Activated B cell treated with CpG ODN at 0.5 μM for 24 hours (primary cell): Measurements from ENCODE around the gene MAGEA8. TPM values are rescaled to one million over a fixed set of nuclear protein-coding genes. Genes with fewer than 3 reads are reported as not detected.
"Not testable (repeated sequence)": the region's sequence is repeated elsewhere in the genome, so short reads cannot be mapped to it uniquely, and the experiment has no call there.

ENCODE experiments used
- ATAC-seq: fragments of 200-7000 bp; cut with Tn5 transposase; one replicate; pipeline ENCODE4 v1.10.0; 2021; ENCODE audit warnings: low read depth, mild to moderate bottlenecking, moderate library complexity
- CTCF ChIA-PET: fragments of 350-600 bp; sonication (Branson Sonifier 250); formaldehyde crosslinking; loops from one replicate; lab custom pipeline; 2021; ENCODE audit warnings: antibody characterized with exemption; lab: Charles Lee
- POLR2A ChIA-PET: fragments of 350-600 bp; sonication (Branson Sonifier 250); formaldehyde crosslinking; loops from one replicate; lab custom pipeline; 2021; ENCODE audit warnings: antibody characterized with exemption; lab: Charles Lee
- DNase-seq: peaks from one replicate; pipeline ENCODE4 v3.0.0; 2022
- H3K27ac Mint-ChIP-seq: one replicate; pipeline ENCODE4 v1.8.0; 2020; ENCODE audit warnings: mixed read lengths
- H3K27me3 Mint-ChIP-seq: one replicate; pipeline ENCODE4 v1.8.0; 2021; ENCODE audit warnings: mixed read lengths
- H3K36me3 Mint-ChIP-seq: one replicate; pipeline ENCODE4 v1.8.0; 2021; ENCODE audit warnings: low read depth, mixed read lengths
- H3K4me1 Mint-ChIP-seq: one replicate; pipeline ENCODE4 v1.8.0; 2021; ENCODE audit warnings: mixed read lengths
- H3K4me3 Mint-ChIP-seq: one replicate; pipeline ENCODE4 v1.8.0; 2020; ENCODE audit warnings: mild to moderate bottlenecking, mixed read lengths
- H3K9me3 Mint-ChIP-seq: one replicate; pipeline ENCODE4 v1.8.0; 2020; ENCODE audit warnings: mixed read lengths
- intact Hi-C: fragments of 100-400 bp; cut with micrococcal nuclease; formaldehyde crosslinking; loops from one replicate; pipeline ENCODE4 v1.15.1; 2024
- total RNA-seq: library from RNA; stranded (reverse); gene quantifications from 2 replicates; pipeline ENCODE4 v1.2.3, GENCODE V29; 2022
- TF ChIP-seq, protein P1 (sequence below): fragments of 200-600 bp; IDR thresholded peaks from one replicate; pipeline ENCODE4 v1.8.0; 2022; ENCODE audit warnings: antibody characterized with exemption, mild to moderate bottlenecking

MAGEA8 gene, protein sequence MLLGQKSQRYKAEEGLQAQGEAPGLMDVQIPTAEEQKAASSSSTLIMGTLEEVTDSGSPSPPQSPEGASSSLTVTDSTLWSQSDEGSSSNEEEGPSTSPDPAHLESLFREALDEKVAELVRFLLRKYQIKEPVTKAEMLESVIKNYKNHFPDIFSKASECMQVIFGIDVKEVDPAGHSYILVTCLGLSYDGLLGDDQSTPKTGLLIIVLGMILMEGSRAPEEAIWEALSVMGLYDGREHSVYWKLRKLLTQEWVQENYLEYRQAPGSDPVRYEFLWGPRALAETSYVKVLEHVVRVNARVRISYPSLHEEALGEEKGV
- total RNA-seq, result not detected in 2 replicates

DNA sequence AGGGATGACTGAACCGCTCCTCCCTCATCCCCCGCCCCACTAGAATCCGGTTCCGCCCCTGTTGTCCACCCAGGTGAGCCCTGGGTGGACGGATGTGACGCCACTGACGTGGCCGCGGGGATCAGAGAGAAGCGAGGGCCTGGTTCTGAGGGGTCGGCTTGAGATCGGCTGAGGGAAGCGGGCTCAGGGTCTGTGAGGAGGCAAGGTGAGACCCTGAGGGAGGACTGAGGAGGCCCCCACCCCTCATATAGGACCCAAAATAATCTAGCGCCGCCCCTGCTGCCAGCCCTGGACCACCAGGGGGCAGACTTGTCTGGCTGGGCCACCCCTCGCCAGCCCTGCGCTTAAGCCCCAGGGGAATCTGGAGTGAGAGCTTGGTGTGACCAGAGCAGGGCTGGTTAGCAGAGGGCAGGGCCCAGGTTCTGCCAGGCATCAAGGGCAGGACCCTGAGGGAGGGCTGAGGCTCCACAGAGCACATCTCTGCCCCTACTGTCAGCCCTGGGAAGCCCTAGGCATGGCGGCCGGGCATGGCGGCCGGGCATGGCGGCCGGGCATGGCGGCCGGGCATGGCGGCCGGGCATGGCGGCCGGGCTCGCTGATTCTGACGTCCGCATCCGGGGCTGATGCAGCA, at the start of gene MAGEA8:
TSS of gene MAGEA8 (plus strand) at position 103 of the 631 bp plus-strand sequence. CDS start 3,090 bp downstream, outside the sequence.
- ChIA-PET CTCF (no interaction called here), POLR2A (interaction anchor here (0.6 kb wide), 1 partner anchor 351 kb away, joined by 3 read pairs; no protein-coding TSS in a partner anchor)
- Mint-ChIP-seq H3K36me3 (no peaks in the 10 kb centered on the region), H3K4me3 (no peak within 1 kb of the TSS), H3K4me1 (no peaks in the 10 kb centered on the region), H3K27me3 (no peaks in the 10 kb centered on the region), H3K27ac (no peak within 1 kb of the TSS), H3K9me3 (no peaks in the 10 kb centered on the region)
- TF ChIP-seq, protein P1, sequence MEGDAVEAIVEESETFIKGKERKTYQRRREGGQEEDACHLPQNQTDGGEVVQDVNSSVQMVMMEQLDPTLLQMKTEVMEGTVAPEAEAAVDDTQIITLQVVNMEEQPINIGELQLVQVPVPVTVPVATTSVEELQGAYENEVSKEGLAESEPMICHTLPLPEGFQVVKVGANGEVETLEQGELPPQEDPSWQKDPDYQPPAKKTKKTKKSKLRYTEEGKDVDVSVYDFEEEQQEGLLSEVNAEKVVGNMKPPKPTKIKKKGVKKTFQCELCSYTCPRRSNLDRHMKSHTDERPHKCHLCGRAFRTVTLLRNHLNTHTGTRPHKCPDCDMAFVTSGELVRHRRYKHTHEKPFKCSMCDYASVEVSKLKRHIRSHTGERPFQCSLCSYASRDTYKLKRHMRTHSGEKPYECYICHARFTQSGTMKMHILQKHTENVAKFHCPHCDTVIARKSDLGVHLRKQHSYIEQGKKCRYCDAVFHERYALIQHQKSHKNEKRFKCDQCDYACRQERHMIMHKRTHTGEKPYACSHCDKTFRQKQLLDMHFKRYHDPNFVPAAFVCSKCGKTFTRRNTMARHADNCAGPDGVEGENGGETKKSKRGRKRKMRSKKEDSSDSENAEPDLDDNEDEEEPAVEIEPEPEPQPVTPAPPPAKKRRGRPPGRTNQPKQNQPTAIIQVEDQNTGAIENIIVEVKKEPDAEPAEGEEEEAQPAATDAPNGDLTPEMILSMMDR, result no peak
- ATAC-seq, result no peak
- intact Hi-C loops, result no loop called here
- no peak for DNase-seq

DNA sequence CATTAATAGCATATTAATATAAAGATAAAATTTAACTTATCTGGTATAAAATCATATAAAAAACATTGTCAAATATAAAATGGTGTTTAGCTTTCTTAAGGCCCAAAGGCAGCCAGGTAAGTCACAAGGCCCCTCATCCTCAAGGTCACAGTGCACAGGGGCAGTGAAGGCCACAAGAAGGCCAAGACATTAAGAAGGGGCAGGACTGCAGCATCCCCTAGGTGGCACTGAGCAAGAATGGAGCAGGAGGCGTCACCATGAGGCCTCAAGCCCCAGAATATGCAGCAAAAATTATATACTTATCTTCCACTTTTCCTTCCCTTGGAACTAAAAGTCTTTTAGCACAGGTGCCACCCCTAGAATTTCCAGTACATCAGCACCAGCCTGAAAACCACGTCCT, 49.5 kb upstream of the MAGEA8 start:
- TF ChIP-seq, protein P1, result no peak
- H3K4me1 Mint-ChIP-seq, result peaks cover 21% of the 10 kb centered on the region
- H3K9me3 Mint-ChIP-seq, result no peaks in the 10 kb centered on the region
- peaks cover 2% of the 10 kb centered on the region for H3K27me3 Mint-ChIP-seq
- DNase-seq (no peak), ATAC-seq (no peak)
- H3K27ac Mint-ChIP-seq, result no peak overlapping the region
- intact Hi-C loops, result no loop called here
- H3K36me3 Mint-ChIP-seq, result no peaks in the 10 kb centered on the region
- POLR2A ChIA-PET, result no interaction called here
- H3K4me3 Mint-ChIP-seq, result no peak overlapping the region
- CTCF ChIA-PET, result no interaction called here

DNA sequence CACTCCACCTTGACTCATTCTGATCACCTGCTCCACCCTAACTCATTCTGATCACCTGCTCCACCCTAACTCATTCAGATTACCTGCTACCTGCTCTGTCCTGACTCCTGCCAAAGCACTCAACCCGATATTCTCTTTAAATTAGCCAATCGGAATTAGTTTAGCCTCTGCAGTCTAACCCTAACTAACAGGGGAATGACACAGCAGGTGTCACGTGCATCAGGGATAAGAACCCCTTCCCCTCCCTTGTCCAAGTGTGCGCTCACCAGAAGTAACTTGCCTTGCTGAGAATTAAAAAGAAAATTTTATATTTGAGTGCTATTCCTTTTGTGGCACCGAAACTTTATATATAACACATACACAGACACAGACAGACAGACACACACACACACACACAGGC, 44.3 kb upstream of the MAGEA8 start:
- POLR2A ChIA-PET, H3K36me3 Mint-ChIP-seq, DNase-seq, H3K27ac Mint-ChIP-seq, intact Hi-C loops, CTCF ChIA-PET, H3K4me3 Mint-ChIP-seq, H3K4me1 Mint-ChIP-seq, H3K27me3 Mint-ChIP-seq, ATAC-seq, H3K9me3 Mint-ChIP-seq: not testable (repeated sequence)

DNA sequence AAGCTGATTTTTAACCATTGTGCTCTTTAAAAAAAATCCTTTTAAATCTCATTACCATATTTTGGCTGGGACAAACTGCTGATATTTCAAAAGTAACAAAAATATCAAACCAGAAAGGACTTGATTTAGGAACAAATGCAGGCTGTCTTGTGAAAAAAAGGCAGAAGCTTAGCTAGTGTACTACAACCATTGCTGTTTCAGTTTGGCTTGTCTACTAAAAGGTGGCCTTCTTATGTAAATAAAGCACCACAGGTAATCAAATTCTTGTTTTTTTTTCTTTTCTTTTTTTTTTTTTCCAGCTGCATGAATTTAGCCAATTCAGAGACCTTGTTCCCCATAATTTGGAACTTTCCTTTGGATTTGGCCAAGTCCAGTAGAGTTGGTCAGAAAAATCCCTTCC, 43.8 kb upstream of the MAGEA8 start:
- H3K36me3 Mint-ChIP-seq, result no peaks in the 10 kb centered on the region
- no peak for DNase-seq
- no peak overlapping the region for H3K4me3 Mint-ChIP-seq
- H3K27ac Mint-ChIP-seq, result no peak overlapping the region
- TF ChIP-seq, protein P1, result no peak
- ATAC-seq, result no peak
- no peaks in the 10 kb centered on the region for H3K4me1 Mint-ChIP-seq
- H3K9me3 Mint-ChIP-seq, result no peaks in the 10 kb centered on the region
- peaks cover 5% of the 10 kb centered on the region for H3K27me3 Mint-ChIP-seq
- intact Hi-C loops, result no loop called here
- ChIA-PET POLR2A (no interaction called here), CTCF (no interaction called here)

DNA sequence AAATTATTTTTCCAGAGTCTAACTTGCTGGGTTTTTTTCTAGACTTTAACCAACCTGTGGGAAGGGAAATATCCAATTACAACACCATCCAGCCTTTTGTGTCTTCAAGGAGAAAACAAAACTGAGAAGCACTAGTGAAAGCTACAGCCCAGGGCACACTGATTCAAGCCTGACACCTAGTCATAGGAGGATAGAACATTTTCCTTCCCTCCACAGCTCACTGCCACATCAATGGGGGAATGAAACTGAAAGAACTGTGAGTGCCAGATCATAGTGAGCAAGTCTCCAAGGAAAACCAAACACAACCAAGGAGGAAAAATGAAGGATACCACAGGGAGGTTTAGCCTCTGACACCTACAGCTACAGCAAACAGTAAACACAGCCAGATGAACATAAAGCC, 43.3 kb upstream of the MAGEA8 start:
- H3K9me3 Mint-ChIP-seq, result no peaks in the 10 kb centered on the region
- ChIA-PET CTCF (no interaction called here), POLR2A (no interaction called here)
- no peak for DNase-seq
- no peaks in the 10 kb centered on the region for H3K36me3 Mint-ChIP-seq
- intact Hi-C loops, result no loop called here
- no peaks in the 10 kb centered on the region for H3K4me1 Mint-ChIP-seq
- H3K27me3 Mint-ChIP-seq, result peaks cover 5% of the 10 kb centered on the region
- H3K27ac Mint-ChIP-seq, result no peak overlapping the region
- no peak overlapping the region for H3K4me3 Mint-ChIP-seq
- ATAC-seq, result no peak
- TF ChIP-seq, protein P1, result no peak
